Natural killer cell (primary cell): Measurements from ENCODE around the gene TEX48. TPM values are rescaled to one million over a fixed set of nuclear protein-coding genes. Genes with fewer than 3 reads are reported as not detected.

Experiments
- ATAC-seq, 3 donors: fragments of 150-1000 bp in 2 of 3; fragments of 200-7000 bp in 1 of 3; cut with Tn5 transposase; 1 replicate in 1 of 3; 2 replicates in 2 of 3; pipeline ENCODE4 v1.10.0; 2021; ENCODE audit warnings: mild to moderate bottlenecking in 2 of 3, moderate library complexity in 2 of 3
- DNase-seq, 2 donors: peaks; one replicate each; pipeline versions ENCODE4 v3.0.0 to v3.0.0-alpha.2; 2013 to 2021; ENCODE audit warnings: mixed read lengths in 1 of 2
- H3K27ac ChIP-seq: one replicate; pipeline ENCODE4 v1.5.1; 2013; ENCODE audit warnings: mild to moderate bottlenecking, low read length
- H3K27me3 ChIP-seq: one replicate; pipeline ENCODE4 v1.6.1; 2013; ENCODE audit warnings: low read length; ENCODE audit not compliant: control insufficient read depth, insufficient read depth
- H3K36me3 ChIP-seq: one replicate; pipeline ENCODE4 v1.6.1; 2013; ENCODE audit warnings: low read length; ENCODE audit not compliant: control insufficient read depth, insufficient read depth
- H3K4me1 ChIP-seq: one replicate; pipeline ENCODE4 v1.6.1; 2013; ENCODE audit warnings: low read length; ENCODE audit not compliant: control insufficient read depth, insufficient read depth
- H3K4me3 ChIP-seq: one replicate; pipeline ENCODE4 v1.5.1; 2013; ENCODE audit warnings: low read length
- H3K9me3 ChIP-seq: one replicate; pipeline ENCODE4 v1.6.1; 2013; ENCODE audit warnings: low read length; ENCODE audit not compliant: control insufficient read depth, insufficient read depth
- H3K27ac Mint-ChIP-seq, 2 donors: one replicate each; pipeline ENCODE4 v1.8.0; 2022; ENCODE audit warnings: mild to moderate bottlenecking in 2 of 2, mixed read lengths in 2 of 2, moderate library complexity in 1 of 2
- H3K27me3 Mint-ChIP-seq, 2 donors: one replicate each; pipeline ENCODE4 v1.8.0; 2022; ENCODE audit warnings: low read depth in 2 of 2, mixed read lengths in 2 of 2
- H3K36me3 Mint-ChIP-seq: one replicate; pipeline ENCODE4 v1.8.0; 2022; ENCODE audit warnings: mixed read lengths
- H3K4me1 Mint-ChIP-seq, 2 donors: one replicate each; pipeline ENCODE4 v1.8.0; 2022; ENCODE audit warnings: mixed read lengths in 2 of 2
- H3K4me3 Mint-ChIP-seq: one replicate; pipeline ENCODE4 v1.8.0; 2022; ENCODE audit warnings: mild to moderate bottlenecking, moderate library complexity, mixed read lengths
- H3K9me3 Mint-ChIP-seq, 2 donors: one replicate each; pipeline ENCODE4 v1.8.0; 2022; ENCODE audit warnings: mixed read lengths in 2 of 2
- WGBS: methylation state at CpG from one replicate; pipeline ENCODE4 v1.1.7; 2013; ENCODE audit warnings: missing lambda C conversion rate; ENCODE audit not compliant: insufficient coverage; 5-methylcytosine and 5-hydroxymethylcytosine counted together
- intact Hi-C: fragments of 100-400 bp; cut with micrococcal nuclease; formaldehyde crosslinking; loops from one replicate; pipeline ENCODE4 v1.14.2; 2022
- total RNA-seq, 4 donors: library from RNA; stranded (reverse); fragments of 120-200 nt in 1 of 4; gene quantifications; one replicate each; pipeline versions ENCODE4 v1.2.3 to v1.2.4, GENCODE V29; 2013 to 2022
- TF ChIP-seq, protein P1 (sequence below): fragments of 200-600 bp; IDR thresholded peaks from one replicate; pipeline ENCODE4 v1.8.0; 2022; ENCODE audit warnings: antibody characterized with exemption

The TEX48 gene, protein sequence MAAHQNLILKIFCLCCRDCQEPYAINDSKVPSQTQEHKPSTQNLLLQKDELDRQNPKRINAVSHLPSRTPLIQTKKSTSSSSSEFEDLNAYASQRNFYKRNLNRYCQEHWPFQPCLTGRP
- total RNA-seq, result not detected
- total RNA-seq (2013), result not detected

DNA sequence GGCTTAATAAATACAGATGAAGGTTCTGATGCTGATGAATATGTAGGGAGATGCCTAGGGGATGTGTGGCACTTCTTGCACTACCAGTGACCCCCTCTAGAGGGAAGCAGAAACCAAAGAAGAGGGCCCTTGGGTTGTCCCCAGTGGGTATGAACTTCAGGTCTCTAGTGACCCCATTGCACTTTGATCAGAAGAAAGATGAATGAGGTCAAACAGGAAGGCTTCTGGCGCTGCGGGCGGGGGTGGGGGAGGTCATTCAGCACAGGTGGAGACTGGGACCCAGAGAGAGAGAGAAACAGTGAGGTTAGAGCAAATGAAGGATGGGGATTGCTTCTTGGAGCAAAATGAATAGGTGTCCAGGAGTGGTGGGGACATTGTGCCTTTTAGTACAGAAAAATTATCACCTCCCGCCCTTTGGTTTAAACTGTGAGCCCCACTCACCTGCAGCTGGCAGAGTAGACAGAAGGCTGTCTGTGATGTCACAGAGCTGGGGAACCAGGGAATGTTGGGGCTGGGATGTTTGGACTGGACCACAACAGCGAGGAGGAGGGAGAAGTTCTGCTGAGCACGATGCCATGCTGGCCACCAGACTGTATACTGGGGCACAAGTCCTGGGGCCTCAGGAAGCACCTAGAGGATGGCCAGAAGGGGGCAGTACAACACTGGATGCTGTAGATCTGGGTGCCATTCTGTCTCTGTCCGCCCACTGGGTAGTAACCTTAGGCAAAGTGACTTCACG lies at the start of gene TEX48:
Gene TEX48, minus strand, starts transcription at position 599 of the 739 bp plus-strand sequence. CDS start 10,469 bp downstream, outside the sequence.
- Mint-ChIP-seq H3K9me3 (no peaks in the 10 kb centered on the region), H3K27me3 (peaks cover 4 to 27% of the 10 kb centered on the region in 2 donors), H3K4me3 (no peak within 1 kb of the TSS), H3K27ac (no peak within 1 kb of the TSS), H3K36me3 (no peaks in the 10 kb centered on the region), H3K4me1 (peaks cover 0 to 5% of the 10 kb centered on the region in 2 donors)
- Histone ChIP-seq H3K36me3 (no peaks in the 10 kb centered on the region), H3K27me3 (no peaks in the 10 kb centered on the region), H3K4me3 (no peak within 1 kb of the TSS), H3K4me1 (peaks cover 6% of the 10 kb centered on the region), H3K27ac (no peak within 1 kb of the TSS), H3K9me3 (no peaks in the 10 kb centered on the region)
- 47% methylated on average over 7 of the region's 8 CpGs for WGBS
- intact Hi-C loops, result loop anchor here (1.0 to 2.0 kb wide), 3 partner anchors 57 to 333 kb away; no protein-coding TSS in a partner anchor
- TF ChIP-seq, protein P1, sequence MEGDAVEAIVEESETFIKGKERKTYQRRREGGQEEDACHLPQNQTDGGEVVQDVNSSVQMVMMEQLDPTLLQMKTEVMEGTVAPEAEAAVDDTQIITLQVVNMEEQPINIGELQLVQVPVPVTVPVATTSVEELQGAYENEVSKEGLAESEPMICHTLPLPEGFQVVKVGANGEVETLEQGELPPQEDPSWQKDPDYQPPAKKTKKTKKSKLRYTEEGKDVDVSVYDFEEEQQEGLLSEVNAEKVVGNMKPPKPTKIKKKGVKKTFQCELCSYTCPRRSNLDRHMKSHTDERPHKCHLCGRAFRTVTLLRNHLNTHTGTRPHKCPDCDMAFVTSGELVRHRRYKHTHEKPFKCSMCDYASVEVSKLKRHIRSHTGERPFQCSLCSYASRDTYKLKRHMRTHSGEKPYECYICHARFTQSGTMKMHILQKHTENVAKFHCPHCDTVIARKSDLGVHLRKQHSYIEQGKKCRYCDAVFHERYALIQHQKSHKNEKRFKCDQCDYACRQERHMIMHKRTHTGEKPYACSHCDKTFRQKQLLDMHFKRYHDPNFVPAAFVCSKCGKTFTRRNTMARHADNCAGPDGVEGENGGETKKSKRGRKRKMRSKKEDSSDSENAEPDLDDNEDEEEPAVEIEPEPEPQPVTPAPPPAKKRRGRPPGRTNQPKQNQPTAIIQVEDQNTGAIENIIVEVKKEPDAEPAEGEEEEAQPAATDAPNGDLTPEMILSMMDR, result peak; percentile 81
- DNase-seq (peak; percentile 30 to 92), ATAC-seq (peak; percentile 87 to 90 (median 88))

DNA sequence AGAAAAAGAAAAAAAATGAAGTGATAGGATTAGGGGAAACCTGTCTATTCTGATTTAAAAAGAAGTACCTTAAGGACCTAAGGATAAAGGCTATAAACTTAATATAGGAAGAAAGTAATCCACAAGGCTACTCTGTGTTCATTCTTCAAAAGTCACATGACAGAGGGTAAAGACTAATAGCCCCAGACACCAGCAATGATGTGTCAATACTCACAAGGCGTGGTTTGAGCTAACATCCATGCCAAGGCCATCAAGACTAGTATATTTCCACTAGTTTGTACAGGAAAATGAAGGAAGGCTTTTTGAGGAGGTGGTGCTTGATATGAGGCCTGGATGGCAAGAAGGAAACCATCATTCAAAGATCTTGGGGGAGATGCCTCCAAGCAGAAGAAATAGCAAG lies 49.7 kb upstream of the TEX48 start:
- TF ChIP-seq, protein P1, result no peak
- Mint-ChIP-seq H3K9me3 (no peaks in the 10 kb centered on the region), H3K4me1 (peaks cover 7 to 9% of the 10 kb centered on the region in 2 donors), H3K27me3 (no peaks in the 10 kb centered on the region), H3K27ac (no peak overlapping the region), H3K4me3 (no peak overlapping the region), H3K36me3 (no peaks in the 10 kb centered on the region)
- Histone ChIP-seq H3K27ac (no peak overlapping the region), H3K9me3 (no peaks in the 10 kb centered on the region), H3K4me1 (peaks cover 8% of the 10 kb centered on the region), H3K4me3 (no peak overlapping the region), H3K36me3 (no peaks in the 10 kb centered on the region), H3K27me3 (no peaks in the 10 kb centered on the region)
- 78% methylated on average over 1 of the region's 1 CpG for WGBS
- intact Hi-C loops, result no loop called here
- DNase-seq (no peak), ATAC-seq (no peak)

DNA sequence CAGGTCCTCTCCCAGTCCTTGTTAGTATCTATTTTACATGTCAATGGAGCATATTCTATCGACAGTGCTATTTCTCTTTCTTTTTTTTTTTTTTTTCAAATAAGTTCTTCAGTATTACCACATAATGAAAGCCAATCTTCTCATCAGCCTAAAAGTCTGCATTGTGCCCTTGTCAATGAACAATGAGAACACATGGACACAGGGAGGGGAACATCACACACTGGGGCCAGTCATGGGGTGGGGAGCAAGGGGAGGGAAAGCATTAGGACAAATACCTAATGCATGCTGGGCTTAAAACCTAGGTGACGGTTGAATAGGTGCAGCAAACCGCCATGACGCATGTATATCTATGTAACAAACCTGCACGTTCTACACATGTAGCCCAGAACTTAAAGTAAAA lies 47.7 kb upstream of the TEX48 start:
- no peaks in the 10 kb centered on the region for H3K9me3 ChIP-seq
- DNase-seq, result no peak
- no peak overlapping the region for H3K27ac Mint-ChIP-seq
- no peaks in the 10 kb centered on the region for H3K36me3 ChIP-seq
- H3K4me1 ChIP-seq, result no peaks in the 10 kb centered on the region
- no peaks in the 10 kb centered on the region for H3K27me3 Mint-ChIP-seq
- WGBS, result 100% methylated on average over 3 of the region's 5 CpGs
- no peak overlapping the region for H3K4me3 ChIP-seq
- intact Hi-C loops, result no loop called here
- H3K27me3 ChIP-seq, result no peaks in the 10 kb centered on the region
- TF ChIP-seq, protein P1, result no peak
- no peak overlapping the region for H3K27ac ChIP-seq
- H3K9me3 Mint-ChIP-seq, result no peaks in the 10 kb centered on the region
- no peak for ATAC-seq
- no peak overlapping the region for H3K4me3 Mint-ChIP-seq
- no peaks in the 10 kb centered on the region for H3K4me1 Mint-ChIP-seq
- H3K36me3 Mint-ChIP-seq, result no peaks in the 10 kb centered on the region
